ENCODE measurements around the gene MMP3.

The MMP3 gene

GRCh38 chr11:102788334-102788995 is 54.9 kb downstream of the MMP3 start:
- DNase-seq, result no peak

All from stimulated activated CD4-positive, alpha-beta T cell treated with anti-CD3 and anti-CD28 coated beads, Interleukin-4, amount 100 ng/mL, for 4 hours (primary cell).